HEK293 (cell line): ENCODE data around the gene ZFR.

Experiments
- CTCF ChIA-PET: fragments of 350-600 bp; formaldehyde crosslinking; extraction: SDS; loops from one replicate; lab custom pipeline; 2021; ENCODE audit warnings: antibody characterized with exemption; lab: Yijun Ruan, JAX
- POLR2A ChIA-PET: fragments of 300-600 bp; formaldehyde crosslinking; extraction: SDS; loops from one replicate; lab custom pipeline; 2020; ENCODE audit warnings: antibody characterized with exemption, inconsistent platforms; lab: Yijun Ruan, JAX
- H3K27ac ChIP-seq: fragments of 200-500 bp; sonication (Bioruptor generic); 2 replicates; pipeline ENCODE4 v1.5.1; 2014; ENCODE audit warnings: low read depth, low read length, control low read depth, inconsistent platforms; ENCODE audit errors: extremely low read depth
- H3K36me3 ChIP-seq, 2 experiments: fragments of 200-500 bp in 1 of 2; sonication (Bioruptor generic) in 1 of 2; 1 replicate in 1 of 2; 2 replicates in 1 of 2; pipeline ENCODE4 v1.5.1; 2014 to 2017; ENCODE audit warnings: inconsistent platforms in 2 of 2, low read length in 2 of 2; ENCODE audit not compliant: control insufficient read depth in 2 of 2, insufficient read depth in 1 of 2
- H3K4me1 ChIP-seq: fragments of 200-500 bp; sonication (Bioruptor generic); 2 replicates; pipeline ENCODE4 v1.5.1; 2014; ENCODE audit warnings: mild to moderate bottlenecking, low read length, inconsistent platforms; ENCODE audit not compliant: control insufficient read depth, insufficient read depth
- H3K4me3 ChIP-seq: 2 replicates; pipeline ENCODE4 v1.5.1; 2011; ENCODE audit warnings: low read depth, mild to moderate bottlenecking, control low read depth, low read length, moderate library complexity
- H3K9me3 ChIP-seq: fragments of 200-500 bp; sonication (Bioruptor generic); 2 replicates; pipeline ENCODE4 v1.5.1; 2014; ENCODE audit warnings: low read depth, low read length, inconsistent platforms; ENCODE audit not compliant: control insufficient read depth, insufficient read depth
- MZF1 ChIP-seq: fragments of 450-650 bp; formaldehyde crosslinking; IDR thresholded peaks from 2 replicates; pipeline ENCODE4 v1.5.1; 2017; ENCODE audit warnings: missing biosample characterization, missing genetic modification characterization, borderline replicate concordance
- REPIN1 ChIP-seq: fragments of 450-650 bp; formaldehyde crosslinking; IDR thresholded peaks from 2 replicates; pipeline ENCODE4 v1.5.1; 2017; ENCODE audit warnings: missing biosample characterization, missing genetic modification characterization, low read depth
- ZNF10 ChIP-seq: fragments of 450-650 bp; formaldehyde crosslinking; IDR thresholded peaks from 2 replicates; pipeline ENCODE4 v1.5.1; 2017; ENCODE audit warnings: missing biosample characterization, missing genetic modification characterization
- ZNF121 ChIP-seq: fragments of 450-650 bp; formaldehyde crosslinking; IDR thresholded peaks from 2 replicates; pipeline ENCODE4 v1.5.1; 2016; ENCODE audit warnings: missing biosample characterization, missing genetic modification characterization
- ZNF138 ChIP-seq: fragments of 450-650 bp; formaldehyde crosslinking; IDR thresholded peaks from 2 replicates; pipeline ENCODE4 v1.5.1; 2016; ENCODE audit warnings: missing biosample characterization, missing genetic modification characterization, borderline replicate concordance
- ZNF155 ChIP-seq: fragments of 450-650 bp; formaldehyde crosslinking; IDR thresholded peaks from 2 replicates; pipeline ENCODE4 v1.5.1; 2016; ENCODE audit warnings: missing biosample characterization, missing genetic modification characterization
- ZNF221 ChIP-seq: fragments of 450-650 bp; formaldehyde crosslinking; IDR thresholded peaks from 2 replicates; pipeline ENCODE4 v1.5.1; 2017; ENCODE audit warnings: missing biosample characterization, missing genetic modification characterization, borderline replicate concordance
- ZNF223 ChIP-seq: fragments of 450-650 bp; formaldehyde crosslinking; IDR thresholded peaks from 2 replicates; pipeline ENCODE4 v1.5.1; 2016; ENCODE audit warnings: missing biosample characterization, missing genetic modification characterization
- ZNF292 ChIP-seq: fragments of 450-650 bp; formaldehyde crosslinking; IDR thresholded peaks from 2 replicates; pipeline ENCODE4 v1.5.1; 2016; ENCODE audit warnings: low read depth, missing biosample characterization, missing genetic modification characterization, borderline replicate concordance
- ZNF426 ChIP-seq: fragments of 450-650 bp; formaldehyde crosslinking; IDR thresholded peaks from 2 replicates; pipeline ENCODE4 v1.5.1; 2017; ENCODE audit warnings: missing biosample characterization, missing genetic modification characterization, mild to moderate bottlenecking, inconsistent platforms, moderate library complexity
- ZNF501 ChIP-seq: fragments of 450-650 bp; formaldehyde crosslinking; IDR thresholded peaks from 2 replicates; pipeline ENCODE4 v1.5.1; 2016; ENCODE audit warnings: missing biosample characterization, missing genetic modification characterization
- ZNF510 ChIP-seq: fragments of 450-650 bp; formaldehyde crosslinking; IDR thresholded peaks from 2 replicates; pipeline ENCODE4 v1.5.1; 2018; ENCODE audit warnings: mild to moderate bottlenecking, missing genetic modification characterization, missing biosample characterization; ENCODE audit not compliant: insufficient replicate concordance
- ZNF514 ChIP-seq: fragments of 450-650 bp; formaldehyde crosslinking; IDR thresholded peaks from 2 replicates; pipeline ENCODE4 v1.5.1; 2016; ENCODE audit warnings: missing biosample characterization, missing genetic modification characterization
- ZNF530 ChIP-seq: fragments of 450-650 bp; formaldehyde crosslinking; IDR thresholded peaks from 2 replicates; pipeline ENCODE4 v1.5.1; 2016; ENCODE audit warnings: low read depth, missing biosample characterization, missing genetic modification characterization
- ZNF558 ChIP-seq: fragments of 450-650 bp; formaldehyde crosslinking; IDR thresholded peaks from 2 replicates; pipeline ENCODE4 v1.5.1; 2016; ENCODE audit warnings: missing biosample characterization, missing genetic modification characterization
- ZNF585B ChIP-seq: fragments of 450-650 bp; formaldehyde crosslinking; IDR thresholded peaks from 2 replicates; pipeline ENCODE4 v1.5.1; 2016; ENCODE audit warnings: missing biosample characterization, missing genetic modification characterization
- ZNF610 ChIP-seq: fragments of 450-650 bp; formaldehyde crosslinking; IDR thresholded peaks from 2 replicates; pipeline ENCODE4 v1.5.1; 2016; ENCODE audit warnings: missing biosample characterization, missing genetic modification characterization, borderline replicate concordance
- ZNF664 ChIP-seq: fragments of 450-650 bp; formaldehyde crosslinking; IDR thresholded peaks from 2 replicates; pipeline ENCODE4 v1.5.1; 2016; ENCODE audit warnings: missing biosample characterization, missing genetic modification characterization
- ZNF791 ChIP-seq: fragments of 450-650 bp; formaldehyde crosslinking; IDR thresholded peaks from 2 replicates; pipeline ENCODE4 v1.5.1; 2016; ENCODE audit warnings: missing biosample characterization, missing genetic modification characterization
- ZXDB ChIP-seq: fragments of 450-650 bp; formaldehyde crosslinking; IDR thresholded peaks from 2 replicates; pipeline ENCODE4 v1.5.1; 2016; ENCODE audit warnings: missing biosample characterization, missing genetic modification characterization
- TF ChIP-seq, protein P1 (sequence below): fragments of 450-650 bp; formaldehyde crosslinking; IDR thresholded peaks from 2 replicates; pipeline ENCODE4 v1.5.1; 2016; ENCODE audit warnings: missing biosample characterization, missing genetic modification characterization, borderline replicate concordance
- TF ChIP-seq, protein P2 (sequence below): fragments of 450-650 bp; formaldehyde crosslinking; IDR thresholded peaks from 2 replicates; pipeline ENCODE4 v1.5.1; 2016; ENCODE audit warnings: missing biosample characterization, missing genetic modification characterization
- TF ChIP-seq, protein P3 (sequence below): fragments of 450-650 bp; formaldehyde crosslinking; IDR thresholded peaks from 2 replicates; pipeline ENCODE4 v1.5.1; 2017; ENCODE audit warnings: missing biosample characterization, missing genetic modification characterization

ZFR gene

DNA sequence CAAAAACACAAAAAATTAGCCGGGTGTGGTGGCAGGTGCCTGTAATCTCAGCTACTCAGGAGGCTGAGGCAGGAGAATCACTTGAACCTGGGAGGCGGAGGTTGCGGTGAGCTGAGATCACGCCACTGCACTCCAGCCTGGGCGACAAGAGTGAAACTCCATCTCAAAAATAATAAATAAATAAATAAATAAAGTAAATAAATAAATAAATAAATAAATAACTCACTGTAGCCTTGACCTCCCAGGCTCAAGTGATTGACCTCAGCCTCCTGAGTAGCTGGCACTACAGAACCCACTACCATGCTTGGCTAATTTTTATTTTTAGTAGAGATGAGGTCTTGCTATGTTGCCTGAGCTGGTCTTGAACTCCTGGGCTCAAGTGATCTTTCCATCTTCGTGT, 77.3 kb downstream of the ZFR start (continued):
- TF ChIP-seq, protein P1, sequence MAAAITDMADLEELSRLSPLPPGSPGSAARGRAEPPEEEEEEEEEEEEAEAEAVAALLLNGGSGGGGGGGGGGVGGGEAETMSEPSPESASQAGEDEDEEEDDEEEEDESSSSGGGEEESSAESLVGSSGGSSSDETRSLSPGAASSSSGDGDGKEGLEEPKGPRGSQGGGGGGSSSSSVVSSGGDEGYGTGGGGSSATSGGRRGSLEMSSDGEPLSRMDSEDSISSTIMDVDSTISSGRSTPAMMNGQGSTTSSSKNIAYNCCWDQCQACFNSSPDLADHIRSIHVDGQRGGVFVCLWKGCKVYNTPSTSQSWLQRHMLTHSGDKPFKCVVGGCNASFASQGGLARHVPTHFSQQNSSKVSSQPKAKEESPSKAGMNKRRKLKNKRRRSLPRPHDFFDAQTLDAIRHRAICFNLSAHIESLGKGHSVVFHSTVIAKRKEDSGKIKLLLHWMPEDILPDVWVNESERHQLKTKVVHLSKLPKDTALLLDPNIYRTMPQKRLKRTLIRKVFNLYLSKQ: peak; percentile 98
- TF ChIP-seq ZNF221 (peak; percentile 54; the same call in 1 of the 2 replicates), ZNF610 (tag by site-specific recombination) (peak; percentile 83), REPIN1 (tag by site-specific recombination) (peak; percentile 76; the same call in 1 of the 2 replicates), ZNF155 (tag by site-specific recombination) (0 out of 2 replicates have a peak, but pooled peaks have one; percentile 69), ZNF138 (tag by site-specific recombination) (peak; percentile 100), ZNF585B (0 out of 2 replicates have a peak, but pooled peaks have one; percentile 38), ZNF791 (tag by site-specific recombination) (peak; percentile 94), ZNF223 (tag by site-specific recombination) (peak; percentile 93), ZNF530 (tag by site-specific recombination) (peak; percentile 90), ZXDB (tag by site-specific recombination) (peak; percentile 91), ZNF558 (peak; percentile 95), ZNF121 (tag by site-specific recombination) (peak; percentile 80), ZNF501 (tag by site-specific recombination) (peak; percentile 94), ZNF514 (peak; percentile 97; the same call in 1 of the 2 replicates), ZNF292 (tag by site-specific recombination) (peak; percentile 98), ZNF510 (tag by site-specific recombination) (peak; percentile 96), ZNF10 (tag by site-specific recombination) (peak; percentile 50; the same call in 1 of the 2 replicates), ZNF664 (peak; percentile 95), ZNF426 (tag by site-specific recombination) (peak; percentile 99), MZF1 (tag by site-specific recombination) (peak; percentile 90; the same call in 1 of the 2 replicates)
- TF ChIP-seq, protein P2, sequence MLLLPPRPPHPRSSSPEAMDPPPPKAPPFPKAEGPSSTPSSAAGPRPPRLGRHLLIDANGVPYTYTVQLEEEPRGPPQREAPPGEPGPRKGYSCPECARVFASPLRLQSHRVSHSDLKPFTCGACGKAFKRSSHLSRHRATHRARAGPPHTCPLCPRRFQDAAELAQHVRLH (tag by site-specific recombination): peak; percentile 90

DNA sequence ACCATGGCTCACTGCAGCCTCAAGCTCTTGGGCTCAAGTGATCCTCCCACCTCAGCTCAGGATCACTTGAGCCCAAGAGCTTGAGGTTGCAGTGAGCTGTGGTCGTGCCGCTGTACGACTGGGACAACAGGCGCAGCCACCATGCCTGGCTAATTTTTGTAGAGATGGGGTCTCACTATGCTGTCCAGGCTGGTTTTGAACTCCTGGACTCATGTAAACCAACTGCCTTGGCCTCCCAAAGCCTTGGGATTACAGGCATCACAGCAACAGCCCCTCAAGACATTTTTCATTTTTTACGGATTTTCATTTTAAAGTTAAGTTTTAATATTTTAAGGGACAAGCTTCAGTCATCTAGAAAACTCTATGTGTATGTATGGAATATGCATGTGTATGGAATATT, 78.9 kb downstream of the ZFR start:
- POLR2A ChIA-PET: interaction anchor here (0.6 kb wide), 1 partner anchor 15 kb away, joined by 6 read pairs; no protein-coding TSS in a partner anchor
- no peak overlapping the region for H3K4me3 ChIP-seq
- H3K9me3 ChIP-seq: no peaks in the 10 kb centered on the region
- peak; percentile 79; the same call in 1 of the 2 replicates for TF ChIP-seq ZNF121 (tag by site-specific recombination)
- TF ChIP-seq, protein P3, sequence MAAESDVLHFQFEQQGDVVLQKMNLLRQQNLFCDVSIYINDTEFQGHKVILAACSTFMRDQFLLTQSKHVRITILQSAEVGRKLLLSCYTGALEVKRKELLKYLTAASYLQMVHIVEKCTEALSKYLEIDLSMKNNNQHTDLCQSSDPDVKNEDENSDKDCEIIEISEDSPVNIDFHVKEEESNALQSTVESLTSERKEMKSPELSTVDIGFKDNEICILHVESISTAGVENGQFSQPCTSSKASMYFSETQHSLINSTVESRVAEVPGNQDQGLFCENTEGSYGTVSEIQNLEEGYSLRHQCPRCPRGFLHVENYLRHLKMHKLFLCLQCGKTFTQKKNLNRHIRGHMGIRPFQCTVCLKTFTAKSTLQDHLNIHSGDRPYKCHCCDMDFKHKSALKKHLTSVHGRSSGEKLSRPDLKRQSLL: no peak
- peaks cover 7% of the 10 kb centered on the region; the same call in 1 of the 2 replicates for H3K4me1 ChIP-seq
- no peak overlapping the region for H3K27ac ChIP-seq
- peaks cover 43 to 46% of the 10 kb centered on the region in 2 experiments for H3K36me3 ChIP-seq
- CTCF ChIA-PET: interaction anchor here (0.6 to 1.5 kb wide), 4 partner anchors 13 to 124 kb away, joined by 3 to 7 read pairs (median 4); no protein-coding TSS in a partner anchor
